ENCODE data around the gene KRTAP10-12.

Gene KRTAP10-12

GRCh38 chr21:44671911-44672310 is 25.1 kb upstream of the KRTAP10-12 start:
- TF ChIP-seq EZH2phosphoT487 (IDR thresholded peaks at IDR 0.05; ENCODE audit: low read length), result no peak
- no peak for TF ChIP-seq CTCF (IDR thresholded peaks at IDR 0.05; ENCODE audit: low read length)
- TF ChIP-seq EZH2 (optimal IDR thresholded peaks at IDR 0.05; ENCODE audit: low read depth, low read length), result no peak

GRCh38 chr21:44677881-44678280 is 19.1 kb upstream of the KRTAP10-12 start:
- no peak for DNase-seq
- H3K79me2 ChIP-seq (ENCODE audit: low read length), result no peaks in the 10 kb centered on the region
- H3K27ac ChIP-seq (ENCODE audit: low read length), result no peak overlapping the region
- H3K36me3 ChIP-seq (replicated peaks; ENCODE audit: insufficient read depth, low read length), result no peaks in the 10 kb centered on the region
- no peaks in the 10 kb centered on the region for H4K20me1 ChIP-seq (ENCODE audit: insufficient read depth, low read length)
- no peaks in the 10 kb centered on the region for H3K9me3 ChIP-seq (replicated peaks; ENCODE audit: insufficient read depth, low read length)
- H3F3A ChIP-seq (ENCODE audit: insufficient read depth, low read length), result no peaks in the 10 kb centered on the region
- peaks cover 100% of the 10 kb centered on the region for H3K27me3 ChIP-seq (replicated peaks; ENCODE audit: insufficient read depth, low read length)
- H2AFZ ChIP-seq (ENCODE audit: low read length), result no peak overlapping the region
- no peaks in the 10 kb centered on the region for H3K9me2 ChIP-seq (replicated peaks; ENCODE audit: insufficient read depth, low read length)
- H3K4me1 ChIP-seq (ENCODE audit: low read length), result no peaks in the 10 kb centered on the region
- H3K9ac ChIP-seq (ENCODE audit: low read length), result no peak overlapping the region
- TF ChIP-seq EZH2 (optimal IDR thresholded peaks at IDR 0.05; ENCODE audit: low read depth, low read length) (no peak), EZH2phosphoT487 (IDR thresholded peaks at IDR 0.05; ENCODE audit: low read length) (no peak), CTCF (IDR thresholded peaks at IDR 0.05; ENCODE audit: low read length) (no peak)
- H3K4me2 ChIP-seq (ENCODE audit: low read depth, low read length), result no peak overlapping the region
- H3K4me3 ChIP-seq (ENCODE audit: low read length), result no peak overlapping the region

More at GRCh38 chr21:44671911-44672310, 25.1 kb upstream of the KRTAP10-12 start:
- no peaks in the 10 kb centered on the region for H3K4me1 ChIP-seq (ENCODE audit: low read length)
- H3F3A ChIP-seq (ENCODE audit: insufficient read depth, low read length), result no peaks in the 10 kb centered on the region
- DNase-seq, result no peak
- H4K20me1 ChIP-seq (ENCODE audit: insufficient read depth, low read length), result no peaks in the 10 kb centered on the region
- no peaks in the 10 kb centered on the region for H3K9me3 ChIP-seq (replicated peaks; ENCODE audit: insufficient read depth, low read length)
- no peak overlapping the region for H3K4me2 ChIP-seq (ENCODE audit: low read depth, low read length)
- H3K9me2 ChIP-seq (replicated peaks; ENCODE audit: insufficient read depth, low read length), result no peaks in the 10 kb centered on the region
- H3K79me2 ChIP-seq (ENCODE audit: low read length), result no peaks in the 10 kb centered on the region
- no peak overlapping the region for H3K4me3 ChIP-seq (ENCODE audit: low read length)
- H3K27ac ChIP-seq (ENCODE audit: low read length), result no peak overlapping the region
- no peaks in the 10 kb centered on the region for H3K36me3 ChIP-seq (replicated peaks; ENCODE audit: insufficient read depth, low read length)
- peaks cover 97% of the 10 kb centered on the region for H3K27me3 ChIP-seq (replicated peaks; ENCODE audit: insufficient read depth, low read length)
- no peak overlapping the region for H3K9ac ChIP-seq (ENCODE audit: low read length)
- H2AFZ ChIP-seq (ENCODE audit: low read length), result no peak overlapping the region

GRCh38 chr21:44681152-44681551 is 15.8 kb upstream of the KRTAP10-12 start:
- no peak overlapping the region for H3K4me3 ChIP-seq (ENCODE audit: low read length)
- no peaks in the 10 kb centered on the region for H3K36me3 ChIP-seq (replicated peaks; ENCODE audit: insufficient read depth, low read length)
- no peak overlapping the region for H3K9ac ChIP-seq (ENCODE audit: low read length)
- no peak overlapping the region for H2AFZ ChIP-seq (ENCODE audit: low read length)
- H3K9me3 ChIP-seq (replicated peaks; ENCODE audit: insufficient read depth, low read length), result no peaks in the 10 kb centered on the region
- no peaks in the 10 kb centered on the region for H3K9me2 ChIP-seq (replicated peaks; ENCODE audit: insufficient read depth, low read length)
- H3K27ac ChIP-seq (ENCODE audit: low read length), result no peak overlapping the region
- no peaks in the 10 kb centered on the region for H3F3A ChIP-seq (ENCODE audit: insufficient read depth, low read length)
- H3K4me1 ChIP-seq (ENCODE audit: low read length), result no peaks in the 10 kb centered on the region
- H3K79me2 ChIP-seq (ENCODE audit: low read length), result no peaks in the 10 kb centered on the region
- no peaks in the 10 kb centered on the region for H4K20me1 ChIP-seq (ENCODE audit: insufficient read depth, low read length)
- H3K27me3 ChIP-seq (replicated peaks; ENCODE audit: insufficient read depth, low read length), result peaks cover 100% of the 10 kb centered on the region
- TF ChIP-seq EZH2phosphoT487 (IDR thresholded peaks at IDR 0.05; ENCODE audit: low read length) (no peak), EZH2 (optimal IDR thresholded peaks at IDR 0.05; ENCODE audit: low read depth, low read length) (no peak), CTCF (IDR thresholded peaks at IDR 0.05; ENCODE audit: low read length) (no peak)
- no peak for DNase-seq
- no peak overlapping the region for H3K4me2 ChIP-seq (ENCODE audit: low read depth, low read length)
